HUES48 (cell line): ENCODE measurements around the gene ZNF701.
"Not testable (repeated sequence)": the region's sequence is repeated elsewhere in the genome, so short reads cannot be mapped to it uniquely, and the experiment has no call there.

Experiments
- H3K27ac ChIP-seq: one replicate; pipeline ENCODE4 v1.7.0; 2013; ENCODE audit warnings: low read depth, low read length, inconsistent platforms
- H3K27me3 ChIP-seq: 2 replicates; pipeline ENCODE4 v1.6.1; 2013; ENCODE audit warnings: mild to moderate bottlenecking, low read length; ENCODE audit not compliant: control insufficient read depth, insufficient read depth
- H3K36me3 ChIP-seq: 2 replicates; pipeline ENCODE4 v1.6.1; 2013; ENCODE audit warnings: low read length; ENCODE audit not compliant: control insufficient read depth, insufficient read depth
- H3K4me1 ChIP-seq: 2 replicates; pipeline ENCODE4 v1.6.1; 2013; ENCODE audit warnings: mild to moderate bottlenecking, low read length; ENCODE audit not compliant: control insufficient read depth, insufficient read depth
- H3K4me3 ChIP-seq: 2 replicates; pipeline ENCODE4 v1.5.1; 2013; ENCODE audit warnings: mild to moderate bottlenecking, low read depth, low read length
- H3K9ac ChIP-seq: 2 replicates; pipeline ENCODE4 v1.6.1; 2013; ENCODE audit warnings: mild to moderate bottlenecking, low read depth, low read length, moderate library complexity
- H3K9me3 ChIP-seq: 2 replicates; pipeline ENCODE4 v1.6.1; 2013; ENCODE audit warnings: low read length; ENCODE audit not compliant: control insufficient read depth, insufficient read depth

Gene ZNF701

DNA sequence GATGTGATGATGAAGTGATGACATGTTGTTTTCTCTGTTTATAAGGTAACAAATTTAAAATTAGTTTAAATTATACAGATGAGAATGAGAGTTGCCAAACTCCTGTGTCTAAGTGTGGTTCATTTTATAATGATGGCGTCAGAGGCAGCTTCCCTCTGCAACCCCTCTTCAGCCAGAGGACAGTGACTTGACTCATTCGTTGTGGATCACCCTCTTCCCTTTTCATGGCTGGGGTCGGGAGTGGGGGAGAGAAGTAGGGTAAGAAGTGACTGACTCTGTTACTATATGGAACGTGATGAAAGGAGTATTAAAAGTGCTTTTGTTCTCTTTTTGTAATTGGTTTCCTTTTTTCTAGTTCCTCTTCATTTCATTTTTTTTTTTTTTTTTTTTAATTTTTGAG lies 31.3 kb upstream of the ZNF701 start:
- H3K27ac ChIP-seq, H3K9me3 ChIP-seq, H3K9ac ChIP-seq, H3K36me3 ChIP-seq, H3K4me3 ChIP-seq, H3K27me3 ChIP-seq, H3K4me1 ChIP-seq: not testable (repeated sequence)

DNA sequence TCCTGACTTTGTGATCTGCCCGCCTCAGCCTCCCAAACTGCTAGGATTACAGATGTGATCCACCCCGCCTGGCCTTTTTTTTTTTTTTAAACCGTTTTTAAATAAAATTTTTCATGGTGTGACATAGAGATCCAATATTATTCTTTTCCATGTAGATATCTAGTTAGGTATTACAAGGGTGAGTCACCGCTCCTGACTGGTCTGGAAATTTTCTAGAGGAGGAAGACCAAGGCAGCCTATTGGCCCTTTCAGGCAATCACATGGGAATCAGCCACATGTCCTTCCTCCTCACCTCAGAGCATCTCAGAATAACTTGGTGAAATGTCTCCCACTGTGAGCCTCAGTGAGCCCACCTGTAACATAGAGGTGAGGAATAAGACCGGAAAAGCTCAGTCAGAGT lies 28.9 kb upstream of the ZNF701 start:
- H3K9ac ChIP-seq, H3K4me3 ChIP-seq, H3K9me3 ChIP-seq, H3K27me3 ChIP-seq, H3K27ac ChIP-seq, H3K4me1 ChIP-seq: not testable (repeated sequence)
- peaks cover 22% of the 10 kb centered on the region for H3K36me3 ChIP-seq

DNA sequence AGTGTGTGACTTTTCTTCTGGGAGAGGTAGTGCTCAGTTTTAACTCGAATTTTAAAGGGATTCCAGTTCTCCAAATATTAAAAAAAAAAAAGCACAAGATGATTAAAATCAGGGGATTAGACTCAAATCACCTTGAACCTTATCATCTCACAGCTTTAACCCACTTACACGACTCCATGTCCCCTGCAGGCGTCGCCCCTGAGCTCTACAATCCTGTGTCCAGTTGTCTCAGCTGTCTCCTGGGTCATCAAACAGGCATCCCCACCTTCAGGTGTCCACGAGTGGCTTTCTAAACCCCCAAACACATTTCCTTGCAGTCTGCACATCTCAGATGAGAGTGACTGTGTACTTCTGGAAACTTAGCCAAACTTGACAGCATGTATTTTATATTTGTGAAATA lies 28.5 kb upstream of the ZNF701 start:
- H3K27ac ChIP-seq, result no peak overlapping the region
- H3K4me1 ChIP-seq, result no peaks in the 10 kb centered on the region
- H3K36me3 ChIP-seq, result peaks cover 22% of the 10 kb centered on the region
- H3K4me3 ChIP-seq, result no peak overlapping the region
- peaks cover 7% of the 10 kb centered on the region for H3K27me3 ChIP-seq
- H3K9ac ChIP-seq, result no peak overlapping the region
- H3K9me3 ChIP-seq, result no peaks in the 10 kb centered on the region

DNA sequence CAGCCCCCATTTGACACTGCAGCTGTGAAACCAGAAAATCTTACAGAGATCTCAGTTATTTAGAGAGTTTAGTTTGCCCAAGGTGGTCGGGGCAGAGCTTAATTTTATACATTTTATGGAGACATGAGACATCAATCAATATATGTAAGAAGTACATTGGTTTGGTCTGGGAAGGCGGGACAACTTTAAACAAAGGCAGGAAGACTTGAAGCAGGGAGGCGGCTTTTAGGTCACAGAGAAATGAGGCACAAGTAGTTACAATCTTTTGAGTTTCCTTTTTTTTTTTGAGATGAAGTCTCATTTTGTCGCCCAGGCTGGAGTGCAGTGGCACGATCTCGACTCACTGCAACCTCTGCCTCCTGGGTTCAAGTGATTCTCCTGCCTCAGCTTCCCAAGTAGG lies 27.5 kb upstream of the ZNF701 start:
- H3K9ac ChIP-seq, H3K9me3 ChIP-seq, H3K4me3 ChIP-seq, H3K4me1 ChIP-seq, H3K27me3 ChIP-seq, H3K27ac ChIP-seq: not testable (repeated sequence)
- H3K36me3 ChIP-seq, result peaks cover 27% of the 10 kb centered on the region

DNA sequence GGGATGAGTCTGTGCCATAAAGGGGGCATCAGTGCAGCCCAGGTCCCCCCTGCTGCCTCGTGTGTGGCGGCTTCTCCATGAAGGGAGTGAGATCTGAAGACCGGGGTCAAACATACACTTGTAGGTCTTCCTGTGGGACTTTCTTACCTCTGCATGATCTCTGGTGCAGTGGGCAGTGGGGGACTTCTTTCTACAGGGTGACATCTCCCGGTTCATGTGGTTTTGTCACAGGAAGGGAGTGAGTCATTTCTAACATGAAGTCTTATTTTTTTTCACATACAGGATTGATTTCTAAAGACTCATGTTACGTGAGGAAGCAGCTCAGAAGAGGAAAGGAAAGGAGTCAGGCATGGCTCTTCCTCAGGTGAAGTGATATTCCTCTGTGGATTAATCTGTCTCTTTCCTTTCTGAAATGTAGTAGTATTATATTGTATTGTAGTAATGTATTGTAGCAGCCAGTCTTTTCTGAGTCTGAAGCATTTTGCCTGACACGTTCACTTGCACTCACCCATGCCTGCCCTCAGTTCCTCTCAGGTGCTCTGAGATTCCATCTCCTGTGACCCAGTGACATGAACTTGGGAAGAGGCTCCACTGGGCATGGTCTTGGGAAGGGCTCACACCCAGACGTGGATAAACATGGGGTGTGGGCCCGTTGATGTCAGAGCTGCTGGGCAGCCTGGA lies 27.0 kb upstream of the ZNF701 start:
- Histone ChIP-seq H3K27me3 (no peaks in the 10 kb centered on the region), H3K4me3 (no peak overlapping the region), H3K4me1 (no peaks in the 10 kb centered on the region), H3K36me3 (peaks cover 27% of the 10 kb centered on the region), H3K9me3 (no peaks in the 10 kb centered on the region), H3K27ac (no peak overlapping the region), H3K9ac (no peak overlapping the region)

DNA sequence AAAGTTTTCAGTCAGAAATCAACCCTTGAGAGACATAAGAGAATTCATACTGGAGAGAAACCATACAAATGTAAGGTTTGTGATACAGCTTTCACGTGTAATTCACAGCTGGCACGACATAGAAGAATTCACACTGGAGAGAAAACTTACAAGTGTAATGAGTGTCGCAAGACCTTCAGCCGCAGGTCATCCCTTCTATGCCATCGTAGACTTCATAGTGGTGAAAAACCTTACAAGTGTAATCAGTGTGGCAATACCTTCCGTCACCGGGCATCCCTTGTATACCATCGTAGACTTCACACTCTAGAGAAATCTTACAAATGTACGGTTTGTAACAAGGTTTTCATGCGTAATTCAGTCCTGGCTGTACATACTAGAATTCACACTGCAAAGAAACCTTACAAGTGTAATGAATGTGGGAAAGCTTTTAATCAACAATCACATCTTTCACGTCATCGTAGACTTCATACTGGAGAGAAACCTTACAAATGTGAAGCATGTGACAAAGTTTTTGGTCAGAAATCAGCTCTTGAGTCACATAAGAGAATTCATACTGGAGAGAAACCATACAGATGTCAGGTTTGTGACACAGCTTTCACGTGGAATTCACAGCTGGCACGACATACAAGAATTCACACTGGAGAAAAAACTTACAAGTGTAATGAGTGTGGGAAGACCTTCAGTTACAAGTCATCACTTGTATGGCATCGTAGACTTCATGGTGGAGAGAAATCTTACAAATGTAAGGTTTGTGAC lies 15.7 kb upstream of the ZNF701 start:
- Histone ChIP-seq H3K4me1 (peaks cover 6% of the 10 kb centered on the region), H3K9ac (no peak overlapping the region), H3K36me3 (peaks cover 45% of the 10 kb centered on the region), H3K27ac (no peak overlapping the region), H3K27me3 (no peaks in the 10 kb centered on the region), H3K9me3 (peaks cover 25% of the 10 kb centered on the region), H3K4me3 (no peak overlapping the region)

DNA sequence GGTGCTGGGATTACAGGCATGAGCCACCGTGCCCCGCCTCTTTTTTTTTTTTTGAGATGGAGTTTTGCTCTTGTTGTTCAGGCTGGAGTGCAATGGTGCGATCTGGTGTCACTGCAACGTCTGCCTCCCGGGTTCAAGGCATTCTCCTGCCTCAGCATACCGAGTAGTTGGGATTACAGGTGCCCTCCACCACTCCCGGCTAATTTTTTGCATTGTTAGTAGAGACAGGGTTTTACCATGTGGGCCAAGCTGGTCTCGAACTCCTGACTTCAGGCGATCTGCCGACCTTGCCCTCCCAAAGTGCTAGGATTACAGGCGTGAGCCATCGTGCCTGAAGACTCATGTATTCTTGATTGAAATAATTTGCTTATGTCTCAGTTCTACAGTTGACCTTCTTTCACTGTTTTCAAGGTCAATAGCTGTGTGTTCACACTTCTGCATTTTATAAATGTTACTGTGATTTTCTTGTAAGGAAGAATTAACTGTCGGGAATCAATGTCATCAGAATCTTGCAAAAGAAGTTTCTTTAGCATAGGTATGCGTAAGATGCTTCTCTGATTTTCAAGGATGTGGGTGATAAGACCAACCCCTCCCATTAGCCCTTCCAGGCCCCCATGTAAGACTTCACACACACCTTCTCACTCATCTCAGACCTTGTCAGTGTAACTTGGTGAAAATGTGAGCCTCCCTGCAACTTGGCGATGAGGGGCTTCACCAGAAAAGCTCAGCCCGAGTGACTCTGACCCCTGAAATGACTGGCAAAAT lies 12.7 kb upstream of the ZNF701 start:
- Histone ChIP-seq H3K36me3 (peaks cover 33% of the 10 kb centered on the region), H3K9ac (no peak overlapping the region), H3K9me3 (peaks cover 25% of the 10 kb centered on the region), H3K4me3 (no peak overlapping the region), H3K27ac (no peak overlapping the region), H3K4me1 (peaks cover 9% of the 10 kb centered on the region), H3K27me3 (no peaks in the 10 kb centered on the region)

DNA sequence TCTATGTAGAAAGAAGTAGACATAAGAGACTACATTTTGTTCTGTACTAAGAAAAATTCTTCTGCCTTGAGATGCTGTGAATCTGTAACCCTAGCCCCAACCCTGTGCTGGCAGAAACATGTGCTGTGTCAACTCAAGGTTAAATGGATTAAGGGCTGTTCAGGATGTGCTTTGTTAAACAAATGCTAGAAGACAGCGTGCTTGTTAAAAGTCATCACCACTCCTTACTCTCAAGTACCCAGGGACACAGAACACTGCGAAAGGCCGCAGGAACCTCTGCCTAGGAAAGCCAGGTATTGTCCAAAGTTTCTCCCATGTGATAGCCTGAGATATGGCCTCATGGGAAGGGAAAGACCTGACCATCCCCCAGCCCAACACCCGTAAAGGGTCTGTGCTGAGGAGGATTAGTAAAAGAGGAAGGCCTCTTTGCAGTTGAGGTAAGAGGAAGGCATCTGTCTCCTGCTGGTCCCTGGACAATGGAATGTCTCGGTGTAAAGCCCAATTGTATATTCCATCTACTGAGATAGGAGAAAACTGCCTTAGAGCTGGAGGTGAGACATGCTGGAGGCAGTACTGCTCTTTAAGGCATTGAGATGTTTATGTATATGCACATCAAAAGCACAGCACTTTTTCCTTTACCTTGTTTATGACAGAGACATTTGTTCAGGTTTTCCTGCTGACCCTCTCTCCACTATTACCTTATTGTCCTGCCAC lies 11.2 kb upstream of the ZNF701 start:
- Histone ChIP-seq H3K27ac (peak overlapping the region; percentile 18), H3K36me3 (peaks cover 19% of the 10 kb centered on the region), H3K9me3 (peaks cover 20% of the 10 kb centered on the region)
- not testable (repeated sequence) for H3K4me3 ChIP-seq, H3K9ac ChIP-seq, H3K4me1 ChIP-seq, H3K27me3 ChIP-seq

DNA sequence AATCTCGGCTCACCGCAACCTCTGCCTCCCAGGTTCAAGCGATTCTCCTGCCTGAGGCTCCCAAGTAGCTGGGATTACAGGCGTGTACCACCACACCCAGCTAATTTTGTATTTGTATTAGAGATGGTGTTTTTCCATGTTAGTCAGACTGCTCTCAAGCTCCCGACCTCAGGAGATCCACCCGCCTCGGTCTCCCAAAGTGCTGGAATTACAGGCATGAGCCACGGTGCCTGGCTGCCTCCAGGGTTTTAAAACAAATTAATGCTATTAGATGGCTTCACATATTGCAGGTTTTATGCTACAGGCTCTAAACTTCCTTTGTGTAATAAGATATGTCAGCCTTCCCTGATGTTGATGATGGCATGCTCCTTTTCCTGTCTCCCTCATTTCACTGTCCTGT lies 8.5 kb upstream of the ZNF701 start:
- H3K4me3 ChIP-seq, H3K27me3 ChIP-seq, H3K9me3 ChIP-seq, H3K36me3 ChIP-seq, H3K9ac ChIP-seq, H3K27ac ChIP-seq: not testable (repeated sequence)
- peaks cover 21% of the 10 kb centered on the region for H3K4me1 ChIP-seq

DNA sequence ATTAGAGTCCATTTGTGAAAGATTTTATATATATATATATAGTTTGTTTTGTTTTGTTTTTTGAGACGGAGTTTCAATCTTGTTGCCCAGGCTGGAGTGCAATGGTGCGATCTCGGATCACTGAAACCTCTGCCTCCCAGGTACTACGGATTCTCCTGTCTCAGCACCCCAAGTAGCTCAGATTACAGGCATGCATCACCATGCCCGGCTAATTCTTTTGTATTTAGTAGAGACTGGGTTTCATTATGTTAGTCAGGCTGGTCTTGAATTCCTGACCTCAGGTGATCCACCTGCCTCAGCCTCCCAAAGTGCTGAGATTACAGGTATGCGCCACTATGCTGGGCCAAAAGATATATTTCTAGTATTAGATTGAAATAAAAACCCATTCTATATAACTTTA lies 4.0 kb upstream of the ZNF701 start:
- no peak overlapping the region for H3K27ac ChIP-seq
- no peak overlapping the region for H3K9ac ChIP-seq
- H3K36me3 ChIP-seq, result no peaks in the 10 kb centered on the region
- no peaks in the 10 kb centered on the region for H3K9me3 ChIP-seq
- peaks cover 17% of the 10 kb centered on the region for H3K4me1 ChIP-seq
- H3K4me3 ChIP-seq, result no peak overlapping the region
- H3K27me3 ChIP-seq, result no peaks in the 10 kb centered on the region
